HG03108 (cell line): ENCODE results near the gene TRIM24.
"Not testable (repeated sequence)": the region's sequence is repeated elsewhere in the genome, so short reads cannot be mapped to it uniquely, and the experiment has no call there.

Source experiments
- ATAC-seq: cut with Tn5 transposase; IDR thresholded peaks from one replicate; pipeline ENCODE4 v1.9.1; 2021; ENCODE audit warnings: moderate library complexity; ENCODE audit not compliant: unreplicated experiment

Gene TRIM24

DNA sequence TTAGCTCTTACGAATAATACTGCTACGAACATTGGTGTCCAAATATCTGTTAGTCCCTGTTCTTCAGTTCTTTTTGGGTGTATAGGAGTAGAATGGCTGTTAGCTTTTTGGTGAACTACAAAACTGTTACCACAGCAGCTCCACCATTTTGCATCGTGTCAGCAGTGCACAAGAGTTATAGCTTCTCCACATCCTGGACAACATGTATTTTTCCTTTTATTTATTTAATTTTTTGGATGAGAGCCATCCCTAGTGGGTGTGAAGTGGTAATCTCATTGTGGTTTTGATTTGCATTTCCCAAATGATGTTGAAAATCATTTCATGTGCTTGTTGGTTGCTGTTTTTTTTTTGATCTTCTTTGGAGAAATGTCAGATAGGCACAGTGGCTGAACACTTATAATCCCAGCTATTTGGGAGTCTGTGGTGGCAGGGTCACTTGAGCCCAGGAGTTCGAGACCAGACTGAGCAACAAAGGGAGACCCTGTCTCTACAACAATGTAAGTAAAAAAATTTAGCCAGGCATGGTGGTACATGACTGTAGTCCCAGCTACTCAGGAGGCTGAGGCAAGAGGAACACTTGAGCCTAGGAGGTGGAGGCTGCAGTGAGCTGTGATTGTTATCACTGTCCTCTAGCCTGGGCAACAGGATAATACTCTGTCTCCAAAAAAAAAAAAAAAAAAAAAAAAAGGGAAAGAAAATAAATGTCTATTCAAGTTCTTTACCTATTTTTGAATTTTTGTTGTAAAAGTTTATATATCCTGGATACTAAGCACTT lies 31.7 kb downstream of the TRIM24 start:
- ATAC-seq: no peak

GRCh38 chr7:138492423-138492822 lies 32.4 kb downstream of the TRIM24 start:
- ATAC-seq: no peak

- ATAC-seq: no peak
Measured at GRCh38 chr7:138493535-138493934, 33.5 kb downstream of the TRIM24 start.

DNA sequence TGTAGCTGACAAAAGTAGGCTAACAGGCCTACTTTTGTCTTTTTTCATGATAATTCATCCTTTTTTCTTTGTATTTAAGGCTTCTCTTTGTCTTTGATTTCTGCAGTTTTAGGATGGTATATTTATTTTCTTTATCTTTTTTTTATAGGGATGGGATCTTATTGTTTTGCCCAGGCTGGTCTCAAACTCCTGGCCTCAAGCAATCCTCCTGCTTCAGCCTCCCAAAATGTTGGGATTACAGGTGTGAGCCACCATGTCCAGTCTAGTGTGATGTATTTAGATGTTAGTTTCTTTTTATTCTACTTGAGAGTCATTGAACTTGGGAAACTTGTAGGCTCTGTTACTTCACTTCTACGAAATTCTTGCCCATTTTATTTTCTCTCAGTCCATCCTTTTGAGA lies 35.4 kb downstream of the TRIM24 start:
- no peak for ATAC-seq

- ATAC-seq: no peak
Measured at GRCh38 chr7:138499340-138499739, 39.3 kb downstream of the TRIM24 start.

GRCh38 chr7:138500303-138500702 lies 40.2 kb downstream of the TRIM24 start:
- not testable (repeated sequence) for ATAC-seq

DNA sequence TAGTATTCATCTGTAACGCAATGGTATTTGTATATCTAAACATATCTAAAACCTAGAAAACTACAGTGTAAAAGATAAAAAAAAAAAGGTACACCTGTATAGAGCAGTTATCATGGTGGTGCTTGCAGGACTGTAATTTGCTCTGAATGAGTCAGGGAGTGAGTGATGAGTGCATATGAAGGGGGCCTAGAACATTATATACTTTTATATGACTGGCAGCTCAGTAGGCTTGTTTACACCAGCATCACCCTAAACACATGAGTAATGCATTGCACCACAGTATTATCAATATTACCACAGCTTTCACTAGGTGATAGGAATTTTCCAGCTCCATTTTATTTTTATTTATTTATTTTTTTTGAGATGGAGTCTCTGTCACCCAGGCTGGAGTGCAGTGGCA lies 40.8 kb downstream of the TRIM24 start:
- ATAC-seq: no peak

DNA sequence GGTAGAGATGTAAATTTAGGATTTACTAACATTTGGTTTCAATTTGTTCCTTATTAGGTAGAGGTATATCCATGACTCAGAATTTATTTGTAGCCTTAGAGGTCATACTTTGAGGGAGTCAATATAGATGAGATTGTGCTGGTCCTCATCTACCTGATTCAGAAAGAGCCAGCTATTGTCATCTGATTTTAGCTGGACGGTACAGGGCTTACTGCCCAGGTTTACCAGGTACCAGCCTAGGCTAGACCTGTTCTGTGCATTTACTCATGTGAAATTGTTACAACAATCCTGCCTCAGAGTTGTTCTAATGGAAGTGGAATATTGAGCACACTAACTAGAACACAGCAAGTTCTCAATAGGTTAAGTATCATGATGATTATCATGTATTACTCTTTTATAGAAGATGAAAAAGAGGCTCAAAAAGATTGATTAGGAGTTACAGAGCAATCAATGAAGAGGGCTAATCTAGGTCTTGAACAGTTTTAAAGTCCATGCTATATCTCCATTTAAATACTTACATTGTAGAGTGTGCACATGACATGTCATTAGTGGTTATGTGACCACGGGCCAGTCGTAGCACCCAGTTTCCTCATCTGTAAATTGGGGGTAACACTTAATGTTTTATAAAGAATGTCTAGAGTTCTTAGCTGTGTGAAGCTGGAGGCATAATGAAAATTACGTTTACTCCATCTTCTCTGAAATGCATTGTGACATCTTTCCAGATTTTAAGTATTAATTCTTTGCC lies 42.1 kb downstream of the TRIM24 start:
- ATAC-seq: no peak

DNA sequence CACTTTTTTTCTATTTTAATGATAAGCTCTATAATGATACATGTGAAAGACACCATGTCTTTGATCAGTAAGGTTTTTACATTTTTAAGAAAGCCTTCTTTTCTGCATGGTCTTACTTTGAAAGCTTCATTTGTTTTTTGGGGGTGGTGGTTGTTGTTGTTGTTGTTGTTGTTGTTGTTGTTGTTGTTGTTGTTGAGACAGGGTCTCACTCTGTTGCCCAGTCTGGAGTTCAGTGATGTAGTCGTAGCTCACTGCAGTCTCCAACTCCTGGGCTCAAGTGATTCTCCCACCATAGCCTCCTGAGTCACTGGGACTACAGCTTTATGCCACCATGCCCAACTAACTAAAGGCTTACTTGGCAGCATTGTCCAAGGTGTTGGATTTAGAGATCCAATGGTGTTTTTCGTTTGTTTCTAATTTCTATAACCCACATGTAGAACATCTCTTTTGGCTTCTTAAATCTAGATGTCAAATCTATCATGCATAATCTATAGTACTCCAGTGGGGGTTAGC lies 45.4 kb downstream of the TRIM24 start:
- ATAC-seq: no peak

- ATAC-seq: no peak
Measured at GRCh38 chr7:138506764-138507163, 46.7 kb downstream of the TRIM24 start.

DNA sequence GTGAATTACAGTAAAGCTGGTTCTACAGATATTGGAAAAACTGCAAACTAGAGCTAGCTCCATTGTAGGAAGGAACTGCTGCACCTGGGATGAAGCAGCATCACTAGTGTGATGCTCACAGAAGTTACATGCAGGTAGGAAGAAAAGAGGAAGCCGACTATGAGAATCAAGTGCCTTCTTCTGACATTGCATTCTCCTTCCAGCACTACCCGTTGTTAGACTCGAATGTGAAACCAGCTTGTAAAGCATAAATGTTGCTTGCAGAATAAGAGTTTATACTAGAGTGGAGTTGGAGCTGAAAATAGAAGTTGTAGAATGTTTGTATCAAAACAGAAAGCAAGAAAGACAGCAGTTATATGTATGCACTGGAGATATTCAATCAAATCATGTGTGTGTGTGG lies 49.9 kb downstream of the TRIM24 start:
- peak; percentile 51 for ATAC-seq

- no peak for ATAC-seq
Measured at GRCh38 chr7:138512092-138512858, 52.2 kb downstream of the TRIM24 start.

DNA sequence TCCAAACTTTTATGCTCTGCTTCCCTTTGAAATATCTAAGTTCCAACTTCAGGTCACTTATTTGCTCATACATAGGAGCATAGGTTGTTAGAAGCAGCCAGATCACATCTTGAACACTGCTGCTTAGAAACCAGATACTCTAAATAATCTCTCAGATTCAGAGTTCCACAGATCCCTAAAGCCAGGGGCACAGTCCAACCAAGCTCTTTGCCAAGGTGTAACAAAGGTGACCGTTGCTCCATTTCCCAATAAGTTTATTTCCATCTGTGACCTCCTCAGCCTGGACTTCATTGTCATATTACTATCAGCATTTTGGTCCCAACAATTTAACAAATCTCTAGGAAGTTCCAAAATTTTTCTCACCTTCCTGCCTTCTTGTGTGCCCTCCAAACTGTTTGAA lies 52.8 kb downstream of the TRIM24 start:
- ATAC-seq: no peak

DNA sequence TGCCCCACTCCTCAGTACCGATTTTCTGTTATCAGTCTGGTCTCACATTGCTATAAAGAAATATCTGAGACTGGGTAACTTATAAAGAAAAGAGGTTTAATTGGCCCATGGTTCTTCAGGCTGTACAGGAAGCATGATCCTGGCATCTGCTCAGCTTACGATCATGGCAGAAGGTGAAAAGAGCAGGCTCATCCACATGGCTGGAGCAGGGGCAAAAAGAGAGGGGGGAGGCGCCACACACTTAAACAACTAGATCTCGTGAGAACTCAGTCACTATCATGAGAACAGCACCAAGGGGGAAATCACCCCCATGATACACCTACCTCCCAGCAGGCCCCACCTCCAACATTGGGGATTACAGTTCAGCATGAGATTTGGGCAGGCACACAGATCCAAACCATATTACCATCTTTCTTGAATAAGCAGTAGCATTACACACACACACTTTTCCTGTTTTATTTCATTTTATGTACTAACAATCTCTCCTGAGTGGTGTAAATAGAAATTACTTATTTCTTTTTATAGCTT lies 53.3 kb downstream of the TRIM24 start:
- no peak for ATAC-seq

DNA sequence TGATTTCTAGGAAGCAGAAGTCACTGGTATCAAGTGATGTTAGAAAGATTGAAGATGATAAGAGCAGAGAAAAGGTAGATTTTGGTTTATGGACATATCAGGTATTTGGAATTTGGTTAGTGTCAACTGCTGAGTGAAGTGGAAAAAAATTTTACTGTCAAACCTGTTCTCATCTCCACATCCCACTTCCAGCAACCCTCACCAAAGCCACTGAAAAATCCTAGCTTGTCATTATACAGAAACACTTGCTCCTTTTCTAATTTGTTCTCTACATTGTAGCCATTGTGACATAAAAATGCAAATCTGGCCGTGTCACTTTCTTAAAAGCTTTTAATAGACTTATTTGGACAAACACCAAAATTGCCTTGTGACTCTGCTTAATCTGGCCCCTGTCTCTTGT lies 54.0 kb downstream of the TRIM24 start:
- ATAC-seq: no peak

DNA sequence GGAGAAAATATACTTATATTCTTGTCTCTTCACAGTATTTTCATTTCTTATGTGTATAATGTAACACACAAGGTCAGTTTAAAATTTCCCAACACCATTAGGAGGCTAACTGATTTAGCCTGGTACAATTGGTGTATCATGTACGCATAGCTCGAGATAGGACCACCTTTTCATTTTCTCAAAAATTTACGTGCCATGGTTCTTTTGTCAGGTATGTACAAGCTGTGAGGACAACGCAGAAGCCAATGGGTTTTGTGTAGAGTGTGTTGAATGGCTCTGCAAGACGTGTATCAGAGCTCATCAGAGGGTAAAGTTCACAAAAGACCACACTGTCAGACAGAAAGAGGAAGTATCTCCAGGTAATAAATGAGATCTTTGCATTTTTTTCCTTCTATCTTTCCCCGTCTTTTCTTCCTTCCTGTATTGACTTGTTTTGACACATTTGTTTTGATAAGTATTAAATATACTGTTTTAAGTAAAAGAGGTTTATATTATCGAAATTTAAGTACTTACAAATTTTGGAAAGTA lies 55.0 kb downstream of the TRIM24 start:
- ATAC-seq: peak; percentile 56

GRCh38 chr7:138519061-138519798 lies 59.2 kb downstream of the TRIM24 start:
- ATAC-seq: no peak

DNA sequence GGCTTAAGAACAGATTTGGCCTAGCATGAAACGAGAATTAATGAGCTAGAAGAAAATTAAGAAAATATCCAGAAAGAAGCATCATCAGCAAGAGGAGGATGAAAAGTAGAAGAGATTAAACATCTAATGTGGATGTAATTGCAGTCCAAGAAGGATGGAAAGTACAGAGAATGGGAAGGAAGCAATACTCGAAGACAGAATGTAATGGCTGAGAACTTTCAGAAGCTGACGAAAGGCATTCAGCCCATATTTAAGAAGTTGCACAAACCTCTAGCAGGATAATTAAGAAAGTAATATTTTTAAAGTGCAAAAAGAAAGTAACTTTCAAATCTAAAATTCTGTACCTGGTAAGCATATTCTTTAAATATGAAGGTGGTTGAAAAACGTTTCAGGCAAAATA lies 60.7 kb downstream of the TRIM24 start:
- no peak for ATAC-seq

GRCh38 chr7:138521837-138522461 lies 61.9 kb downstream of the TRIM24 start:
- no peak for ATAC-seq

- ATAC-seq: no peak
Measured at GRCh38 chr7:138524259-138524658, 64.2 kb downstream of the TRIM24 start.
